Caco-2 (cell line): Measurements from ENCODE around the gene SENP7. TPM values are rescaled to one million over a fixed set of nuclear protein-coding genes. Genes with fewer than 3 reads are reported as not detected.

Experiments used
- BruUV-seq: library from RNA; stranded (reverse); fragments of 400-500 nt; replicated peaks from 2 replicates; lab custom pipeline; 2021; lab: Mats Ljungman, UMichigan
- CTCF ChIA-PET: fragments of 300-600 bp; sonication (Branson Sonifier 250); formaldehyde crosslinking; loops from one replicate; lab custom pipeline; 2022; ENCODE audit warnings: antibody characterized with exemption; lab: Charles Lee
- POLR2A ChIA-PET: fragments of 300-600 bp; sonication (Branson Sonifier 250); formaldehyde crosslinking; loops from one replicate; lab custom pipeline; 2022; ENCODE audit warnings: antibody characterized with exemption; lab: Charles Lee
- DNase-seq, 2 experiments: peaks; one replicate each; pipeline versions ENCODE4 v3.0.0 to v3.0.0-alpha.2; 2020 to 2022
- H3K27me3 ChIP-seq: replicated peaks from 2 replicates; pipeline ENCODE4 v1.6.0; 2011; ENCODE audit warnings: low read length; ENCODE audit not compliant: control insufficient read depth, insufficient read depth
- H3K36me3 ChIP-seq: 2 replicates; pipeline ENCODE4 v1.5.1; 2011; ENCODE audit warnings: low read length; ENCODE audit not compliant: control insufficient read depth, insufficient read depth
- H3K4me1 ChIP-seq: fragments of 250-450 bp; sonication (Bioruptor Pico); 2 replicates; pipeline ENCODE4 v1.5.1; 2020; ENCODE audit warnings: mild to moderate bottlenecking
- H3K4me3 ChIP-seq: 2 replicates; pipeline ENCODE4 v1.5.1; 2011; ENCODE audit warnings: low read depth, mild to moderate bottlenecking, control low read depth, low read length
- H3K9me3 ChIP-seq: fragments of 250-450 bp; sonication (Bioruptor Pico); 2 replicates; pipeline ENCODE4 v1.5.1; 2020; ENCODE audit warnings: mild to moderate bottlenecking, moderate library complexity
- H3K27ac Mint-ChIP-seq: one replicate; pipeline ENCODE4 v1.8.0; 2022; ENCODE audit warnings: mixed read lengths; ENCODE audit not compliant: unreplicated experiment
- H3K27me3 Mint-ChIP-seq: one replicate; pipeline ENCODE4 v1.8.0; 2022; ENCODE audit warnings: mixed read lengths; ENCODE audit not compliant: insufficient read depth, unreplicated experiment
- H3K36me3 Mint-ChIP-seq: one replicate; pipeline ENCODE4 v1.8.0; 2022; ENCODE audit warnings: mild to moderate bottlenecking, mixed read lengths; ENCODE audit not compliant: insufficient read depth, unreplicated experiment
- H3K4me1 Mint-ChIP-seq: one replicate; pipeline ENCODE4 v1.8.0; 2022; ENCODE audit warnings: low read depth, mixed read lengths; ENCODE audit not compliant: unreplicated experiment
- H3K4me3 Mint-ChIP-seq: one replicate; pipeline ENCODE4 v1.8.0; 2022; ENCODE audit warnings: mild to moderate bottlenecking, moderate library complexity, mixed read lengths; ENCODE audit not compliant: unreplicated experiment
- H3K9me3 Mint-ChIP-seq: one replicate; pipeline ENCODE4 v1.8.0; 2022; ENCODE audit warnings: mixed read lengths; ENCODE audit not compliant: unreplicated experiment
- intact Hi-C: fragments of 100-400 bp; cut with micrococcal nuclease; formaldehyde crosslinking; loops from one replicate; pipeline ENCODE4 v1.10.0; 2022; ENCODE audit not compliant: unreplicated experiment
- total RNA-seq: library from RNA; stranded (reverse); gene quantifications from 2 replicates; pipeline ENCODE4 v1.2.3, GENCODE V29; 2022
- TF ChIP-seq, protein P1 (sequence below), 2 experiments: fragments of 200-600 bp in 1 of 2; IDR thresholded peaks; 1 replicate in 1 of 2; 2 replicates in 1 of 2; pipeline versions ENCODE4 v1.5.1 to v1.8.0; 2011 to 2022; ENCODE audit warnings: antibody characterized with exemption in 1 of 2, control low read depth in 1 of 2, inconsistent platforms in 1 of 2, low read depth in 1 of 2, low read length in 1 of 2, mild to moderate bottlenecking in 1 of 2, moderate library complexity in 1 of 2; ENCODE audit not compliant: insufficient read depth in 1 of 2, severe bottlenecking in 1 of 2, unreplicated experiment in 1 of 2

The SENP7 gene
- total RNA-seq, 1 experiment from 2014 or later, result 8.5 TPM

DNA sequence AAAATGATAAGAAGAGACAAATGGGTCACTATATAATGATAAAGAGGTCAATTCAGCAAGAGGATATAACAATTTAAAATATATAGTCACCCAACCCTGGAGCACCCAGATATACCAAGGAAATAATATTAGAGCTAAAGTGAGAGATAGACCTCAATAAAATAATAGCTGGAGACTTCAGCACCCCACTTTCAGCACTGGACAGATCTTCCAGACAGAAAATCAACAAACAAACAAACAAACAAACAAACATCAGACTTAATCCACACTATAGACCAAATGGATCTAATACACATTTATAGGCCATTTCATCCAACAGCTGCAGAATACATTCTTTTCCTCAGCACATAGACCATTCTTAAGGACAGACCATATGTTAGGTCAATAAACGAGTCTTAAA, 79.4 kb downstream of the SENP7 start:
- TF ChIP-seq, protein P1, sequence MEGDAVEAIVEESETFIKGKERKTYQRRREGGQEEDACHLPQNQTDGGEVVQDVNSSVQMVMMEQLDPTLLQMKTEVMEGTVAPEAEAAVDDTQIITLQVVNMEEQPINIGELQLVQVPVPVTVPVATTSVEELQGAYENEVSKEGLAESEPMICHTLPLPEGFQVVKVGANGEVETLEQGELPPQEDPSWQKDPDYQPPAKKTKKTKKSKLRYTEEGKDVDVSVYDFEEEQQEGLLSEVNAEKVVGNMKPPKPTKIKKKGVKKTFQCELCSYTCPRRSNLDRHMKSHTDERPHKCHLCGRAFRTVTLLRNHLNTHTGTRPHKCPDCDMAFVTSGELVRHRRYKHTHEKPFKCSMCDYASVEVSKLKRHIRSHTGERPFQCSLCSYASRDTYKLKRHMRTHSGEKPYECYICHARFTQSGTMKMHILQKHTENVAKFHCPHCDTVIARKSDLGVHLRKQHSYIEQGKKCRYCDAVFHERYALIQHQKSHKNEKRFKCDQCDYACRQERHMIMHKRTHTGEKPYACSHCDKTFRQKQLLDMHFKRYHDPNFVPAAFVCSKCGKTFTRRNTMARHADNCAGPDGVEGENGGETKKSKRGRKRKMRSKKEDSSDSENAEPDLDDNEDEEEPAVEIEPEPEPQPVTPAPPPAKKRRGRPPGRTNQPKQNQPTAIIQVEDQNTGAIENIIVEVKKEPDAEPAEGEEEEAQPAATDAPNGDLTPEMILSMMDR (IDR thresholded peaks at IDR 0.05; ENCODE audit: insufficient read depth in 1 of 2, low read depth in 1 of 2, low read length in 1 of 2, severe bottlenecking in 1 of 2, unreplicated experiment in 1 of 2), result no peak
- peaks cover 32% of the 10 kb centered on the region for H3K9me3 Mint-ChIP-seq
- DNase-seq, result no peak
- no peaks in the 10 kb centered on the region for H3K36me3 ChIP-seq
- H3K36me3 Mint-ChIP-seq, result no peaks in the 10 kb centered on the region
- BruUV-seq, result no TSS peak
- no peaks in the 10 kb centered on the region for H3K27me3 ChIP-seq
- intact Hi-C loops, result no loop called here
- H3K4me3 ChIP-seq, result no peak overlapping the region
- no peaks in the 10 kb centered on the region for H3K4me1 Mint-ChIP-seq
- no peaks in the 10 kb centered on the region for H3K9me3 ChIP-seq
- no peaks in the 10 kb centered on the region for H3K4me1 ChIP-seq
- no peak overlapping the region for H3K4me3 Mint-ChIP-seq
- ChIA-PET CTCF (no interaction called here), POLR2A (no interaction called here)
- no peaks in the 10 kb centered on the region for H3K27me3 Mint-ChIP-seq
- no peak overlapping the region for H3K27ac Mint-ChIP-seq

DNA sequence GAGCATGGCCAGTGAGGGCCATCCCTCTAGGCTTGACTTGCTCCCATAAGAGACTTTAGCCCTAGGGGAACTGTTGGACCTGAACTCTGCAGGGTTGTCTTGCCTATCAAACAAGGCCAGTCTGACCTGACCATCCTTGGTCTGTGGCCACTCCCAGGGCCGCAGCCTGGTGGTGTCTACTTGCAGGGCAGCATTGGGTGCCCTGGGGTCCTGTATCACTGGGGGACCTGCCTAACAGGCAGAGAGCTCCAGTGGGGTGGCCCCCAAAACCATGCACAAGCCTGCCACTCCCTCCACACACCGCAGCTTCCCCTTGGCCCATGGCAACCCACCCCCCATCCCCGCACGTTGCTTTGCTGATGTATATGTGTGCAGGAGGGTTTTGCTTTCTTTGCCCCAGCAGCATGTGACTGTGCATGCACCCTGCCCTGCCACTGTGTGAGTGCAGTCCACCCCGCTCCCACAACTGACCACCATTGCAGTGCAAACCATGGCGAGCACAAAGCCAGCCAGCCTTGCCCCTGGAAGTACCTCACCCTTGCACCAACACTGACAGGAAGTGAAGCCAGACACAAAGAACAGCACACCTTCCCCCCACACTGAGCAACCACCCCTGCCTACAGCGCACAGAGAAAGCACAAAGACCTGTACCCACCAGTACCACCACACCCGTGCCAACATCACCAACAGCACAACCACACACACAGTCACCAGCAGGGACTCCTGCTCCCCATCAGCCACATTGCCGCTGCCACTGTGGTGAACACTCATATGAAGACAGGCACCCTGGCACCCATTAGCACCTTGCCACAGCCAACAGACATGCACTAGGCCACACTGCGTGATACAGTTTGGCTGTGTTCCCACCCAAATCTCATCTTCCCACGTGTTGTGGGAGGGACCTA, 88.8 kb downstream of the SENP7 start:
- POLR2A ChIA-PET, result no interaction called here
- Histone ChIP-seq H3K4me1 (no peaks in the 10 kb centered on the region), H3K27me3 (no peaks in the 10 kb centered on the region), H3K9me3 (peaks cover 2% of the 10 kb centered on the region; the same call in 1 of the 2 replicates), H3K36me3 (no peaks in the 10 kb centered on the region), H3K4me3 (no peak overlapping the region)
- Mint-ChIP-seq H3K27ac (no peak overlapping the region), H3K36me3 (no peaks in the 10 kb centered on the region), H3K9me3 (no peaks in the 10 kb centered on the region), H3K4me1 (no peaks in the 10 kb centered on the region), H3K27me3 (no peaks in the 10 kb centered on the region), H3K4me3 (no peak overlapping the region)
- TF ChIP-seq, protein P1 (IDR thresholded peaks at IDR 0.05; ENCODE audit: insufficient read depth in 1 of 2, low read depth in 1 of 2, low read length in 1 of 2, severe bottlenecking in 1 of 2, unreplicated experiment in 1 of 2), result no peak
- no TSS peak for BruUV-seq
- CTCF ChIA-PET, result no interaction called here
- intact Hi-C loops, result no loop called here
- no peak for DNase-seq

DNA sequence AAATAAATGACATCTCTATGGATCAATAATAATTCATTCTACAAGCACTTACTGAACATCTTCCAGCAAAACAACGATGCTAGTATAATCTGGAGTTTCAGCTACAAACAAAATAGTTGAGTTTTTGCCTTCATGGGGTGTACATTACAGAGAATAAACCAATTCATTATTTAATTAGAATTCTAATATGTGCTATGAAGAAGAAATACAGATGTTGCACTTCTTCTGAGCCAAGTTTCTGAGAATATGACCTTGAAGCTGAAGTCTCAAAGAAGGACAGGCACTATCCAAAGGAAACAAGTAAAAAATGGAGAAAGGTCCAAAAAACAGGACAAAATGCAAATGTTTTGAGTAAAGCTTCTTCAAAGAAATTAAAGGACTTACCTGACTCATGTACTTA, 94.2 kb downstream of the SENP7 start:
- no peak overlapping the region for H3K4me3 Mint-ChIP-seq
- no peaks in the 10 kb centered on the region for H3K4me1 ChIP-seq
- no peaks in the 10 kb centered on the region for H3K4me1 Mint-ChIP-seq
- no peak overlapping the region for H3K4me3 ChIP-seq
- intact Hi-C loops, result no loop called here
- POLR2A ChIA-PET, result no interaction called here
- H3K27ac Mint-ChIP-seq, result no peak overlapping the region
- H3K36me3 Mint-ChIP-seq, result no peaks in the 10 kb centered on the region
- H3K27me3 Mint-ChIP-seq, result no peaks in the 10 kb centered on the region
- H3K9me3 ChIP-seq, result peaks cover 2% of the 10 kb centered on the region; the same call in 1 of the 2 replicates
- CTCF ChIA-PET, result no interaction called here
- H3K9me3 Mint-ChIP-seq, result no peaks in the 10 kb centered on the region
- H3K36me3 ChIP-seq, result no peaks in the 10 kb centered on the region
- no peak for DNase-seq
- no peaks in the 10 kb centered on the region for H3K27me3 ChIP-seq
- no TSS peak for BruUV-seq
- TF ChIP-seq, protein P1 (IDR thresholded peaks at IDR 0.05; ENCODE audit: insufficient read depth in 1 of 2, low read depth in 1 of 2, low read length in 1 of 2, severe bottlenecking in 1 of 2, unreplicated experiment in 1 of 2), result no peak
